HepG2 (cell line): ENCODE results near the gene ATP7B. TPM values are rescaled to one million over a fixed set of nuclear protein-coding genes. Genes with fewer than 3 reads are reported as not detected.
A peak's percentile ranks its signal among the peaks of the same experiment; 100 is the strongest.

Experiments
- CBX2 ChIP-seq, 2 experiments: fragments of 200-600 bp in 1 of 2; sonication (generic); formaldehyde crosslinking in 1 of 2; IDR thresholded peaks; 2 replicates each; pipeline versions ENCODE4 v1.7.0 to v1.8.1; 2018 to 2022; ENCODE audit warnings: low read depth in 2 of 2, low read length in 1 of 2, mild to moderate bottlenecking in 1 of 2, missing genetic modification reagents in 1 of 2
- CEBPG ChIP-seq: IDR thresholded peaks from 2 replicates; pipeline ENCODE4 v1.6.1; 2016
- FOXK1 ChIP-seq: sonication (generic); formaldehyde crosslinking; IDR thresholded peaks from 2 replicates; pipeline ENCODE4 v1.4.0; 2020; ENCODE audit warnings: low read depth, missing genetic modification reagents, borderline replicate concordance
- GZF1 ChIP-seq: sonication (generic); formaldehyde crosslinking; IDR thresholded peaks from 2 replicates; pipeline ENCODE4 v1.5.1; 2020; ENCODE audit warnings: mild to moderate bottlenecking, missing genetic modification reagents
- NR2F6 ChIP-seq, 2 experiments: IDR thresholded peaks; 2 replicates each; pipeline ENCODE4 v1.6.1; 2016; ENCODE audit warnings: antibody characterized with exemption in 1 of 2, mild to moderate bottlenecking in 1 of 2
- PHF21A ChIP-seq: sonication (generic); formaldehyde crosslinking; IDR thresholded peaks from 2 replicates; pipeline ENCODE4 v1.5.0; 2020; ENCODE audit warnings: mild to moderate bottlenecking, missing genetic modification reagents
- SALL1 ChIP-seq: sonication (generic); formaldehyde crosslinking; IDR thresholded peaks from 2 replicates; pipeline ENCODE4 v1.8.0; 2022; ENCODE audit warnings: mild to moderate bottlenecking, missing genetic modification reagents
- SIN3A ChIP-seq: IDR thresholded peaks from 2 replicates; pipeline ENCODE4 v1.6.1; 2011; ENCODE audit warnings: low read depth, mild to moderate bottlenecking, control low read depth, low read length, borderline replicate concordance
- TCF7 ChIP-seq: sonication (generic); IDR thresholded peaks from 2 replicates; pipeline ENCODE4 v1.6.1; 2016; ENCODE audit warnings: antibody characterized with exemption, low read depth
- TOE1 ChIP-seq: sonication (generic); formaldehyde crosslinking; IDR thresholded peaks from 2 replicates; pipeline ENCODE4 v1.4.0; 2020; ENCODE audit warnings: mild to moderate bottlenecking, missing genetic modification reagents
- ZNF142 ChIP-seq: sonication (generic); formaldehyde crosslinking; IDR thresholded peaks from 2 replicates; pipeline ENCODE4 v1.4.0; 2020; ENCODE audit warnings: missing genetic modification reagents
- ZNF572 ChIP-seq: sonication (generic); formaldehyde crosslinking; IDR thresholded peaks from 2 replicates; pipeline ENCODE4 v1.5.1; 2020; ENCODE audit warnings: mild to moderate bottlenecking, missing genetic modification reagents
- ZNF83 ChIP-seq: sonication (generic); formaldehyde crosslinking; IDR thresholded peaks from 2 replicates; pipeline ENCODE4 v1.4.0; 2020; ENCODE audit warnings: missing genetic modification reagents, mild to moderate bottlenecking, borderline replicate concordance
- ZNF879 ChIP-seq: sonication (generic); formaldehyde crosslinking; IDR thresholded peaks from 2 replicates; pipeline ENCODE4 v1.8.1; 2023; ENCODE audit warnings: missing genetic modification reagents
- polyA plus RNA-seq, 8 experiments: library from polyadenylated mRNA; depleted of rRNA in 3 of 8; stranded (reverse) in 7 of 8; unstranded in 1 of 8; fragments of >200 nt; fragmentation: Illumina TruSeq in 4 of 8; extraction: Trizol in 4 of 8; gene quantifications; 2 replicates each; pipeline versions ENCODE4 v1.2.1 to v1.2.3, GENCODE V29; 2011 to 2016; ENCODE audit warnings: low read depth in 4 of 8, missing spikeins in 1 of 8, mixed read lengths in 1 of 8; ENCODE audit not compliant: insufficient read depth in 1 of 8
- total RNA-seq, 5 experiments: library from RNA; depleted of rRNA; stranded (reverse); fragments of >200 nt; fragmentation: Illumina TruSeq; extraction: Trizol; gene quantifications; 2 replicates each; pipeline ENCODE4 v1.2.3, GENCODE V29; 2016; ENCODE audit warnings: low read depth in 1 of 5
- TF ChIP-seq, protein P1 (sequence below): sonication (generic); formaldehyde crosslinking; IDR thresholded peaks from 2 replicates; pipeline ENCODE4 v1.4.0; 2020; ENCODE audit warnings: mild to moderate bottlenecking, missing genetic modification reagents
- TF ChIP-seq, protein P2 (sequence below): sonication (generic); formaldehyde crosslinking; IDR thresholded peaks from 2 replicates; pipeline ENCODE4 v1.5.0; 2020; ENCODE audit warnings: mild to moderate bottlenecking, missing genetic modification reagents
- TF ChIP-seq, protein P3 (sequence below): sonication (generic); formaldehyde crosslinking; IDR thresholded peaks from 2 replicates; pipeline ENCODE4 v1.4.0; 2020; ENCODE audit warnings: low read depth, mild to moderate bottlenecking, missing genetic modification reagents

ATP7B gene
- total and polyA plus RNA-seq, 2 of the 13 experiments (the other 11 are each of a cell fraction or from before 2014, with no cell fraction given) = 31.8 to 57.4 TPM

GRCh38 chr13:51997641-51998330 is 13.5 kb downstream of the ATP7B start (continued):
- no peak for TF ChIP-seq ZNF142 (CRISPR knock-in tag)
- TF ChIP-seq, protein P1, sequence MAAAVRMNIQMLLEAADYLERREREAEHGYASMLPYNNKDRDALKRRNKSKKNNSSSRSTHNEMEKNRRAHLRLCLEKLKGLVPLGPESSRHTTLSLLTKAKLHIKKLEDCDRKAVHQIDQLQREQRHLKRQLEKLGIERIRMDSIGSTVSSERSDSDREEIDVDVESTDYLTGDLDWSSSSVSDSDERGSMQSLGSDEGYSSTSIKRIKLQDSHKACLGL = no peak
- TF ChIP-seq GZF1 (CRISPR knock-in tag) = no peak
- TF ChIP-seq SALL1 (CRISPR knock-in tag) = peak; percentile 94
- TF ChIP-seq, protein P2, sequence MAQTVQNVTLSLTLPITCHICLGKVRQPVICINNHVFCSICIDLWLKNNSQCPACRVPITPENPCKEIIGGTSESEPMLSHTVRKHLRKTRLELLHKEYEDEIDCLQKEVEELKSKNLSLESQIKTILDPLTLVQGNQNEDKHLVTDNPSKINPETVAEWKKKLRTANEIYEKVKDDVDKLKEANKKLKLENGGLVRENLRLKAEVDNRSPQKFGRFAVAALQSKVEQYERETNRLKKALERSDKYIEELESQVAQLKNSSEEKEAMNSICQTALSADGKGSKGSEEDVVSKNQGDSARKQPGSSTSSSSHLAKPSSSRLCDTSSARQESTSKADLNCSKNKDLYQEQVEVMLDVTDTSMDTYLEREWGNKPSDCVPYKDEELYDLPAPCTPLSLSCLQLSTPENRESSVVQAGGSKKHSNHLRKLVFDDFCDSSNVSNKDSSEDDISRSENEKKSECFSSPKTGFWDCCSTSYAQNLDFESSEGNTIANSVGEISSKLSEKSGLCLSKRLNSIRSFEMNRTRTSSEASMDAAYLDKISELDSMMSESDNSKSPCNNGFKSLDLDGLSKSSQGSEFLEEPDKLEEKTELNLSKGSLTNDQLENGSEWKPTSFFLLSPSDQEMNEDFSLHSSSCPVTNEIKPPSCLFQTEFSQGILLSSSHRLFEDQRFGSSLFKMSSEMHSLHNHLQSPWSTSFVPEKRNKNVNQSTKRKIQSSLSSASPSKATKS = no peak
- TF ChIP-seq FOXK1 (CRISPR knock-in tag) = peak; percentile 69; the same call in 1 of the 2 replicates
- TF ChIP-seq ZNF83 (CRISPR knock-in tag) = no peak
- TF ChIP-seq CBX2 (IDR thresholded peaks at IDR 0.05; ENCODE audit: low read depth, low read length) = no peak
- no peak for TF ChIP-seq CBX2 (CRISPR knock-in tag; IDR thresholded peaks at IDR 0.05; ENCODE audit: low read depth)
- TF ChIP-seq TCF7 = peak; percentile 40; the same call in 1 of the 2 replicates
- TF ChIP-seq TOE1 (CRISPR knock-in tag) = no peak
- peak; percentile 53; the same call in 1 of the 2 replicates for TF ChIP-seq NR2F6 (IDR thresholded peaks at IDR 0.05)
- TF ChIP-seq NR2F6 (CRISPR knock-in tag; IDR thresholded peaks at IDR 0.05) = peak; percentile 73
- TF ChIP-seq, protein P3, sequence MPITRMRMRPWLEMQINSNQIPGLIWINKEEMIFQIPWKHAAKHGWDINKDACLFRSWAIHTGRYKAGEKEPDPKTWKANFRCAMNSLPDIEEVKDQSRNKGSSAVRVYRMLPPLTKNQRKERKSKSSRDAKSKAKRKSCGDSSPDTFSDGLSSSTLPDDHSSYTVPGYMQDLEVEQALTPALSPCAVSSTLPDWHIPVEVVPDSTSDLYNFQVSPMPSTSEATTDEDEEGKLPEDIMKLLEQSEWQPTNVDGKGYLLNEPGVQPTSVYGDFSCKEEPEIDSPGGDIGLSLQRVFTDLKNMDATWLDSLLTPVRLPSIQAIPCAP (CRISPR knock-in tag) = no peak
- TF ChIP-seq ZNF879 (CRISPR knock-in tag) = no peak
- no peak for TF ChIP-seq ZNF572 (CRISPR knock-in tag)
- peak; percentile 60; the same call in 1 of the 2 replicates for TF ChIP-seq PHF21A (CRISPR knock-in tag)
- peak; percentile 59; the same call in 1 of the 2 replicates for TF ChIP-seq CEBPG
- TF ChIP-seq SIN3A = peak; percentile 54; the same call in 1 of the 2 replicates
